Measurements from ENCODE around the gene UBFD1.

GRCh38 chr16:23572394-23572793 is 14.9 kb downstream of the UBFD1 start:
- TF ChIP-seq POLR2A (IDR thresholded peaks at IDR 0.05) (no peak), CTCF (IDR thresholded peaks at IDR 0.05) (no peak)
